Measurements from ENCODE around the gene KRT26.

- TF ChIP-seq, protein P1, sequence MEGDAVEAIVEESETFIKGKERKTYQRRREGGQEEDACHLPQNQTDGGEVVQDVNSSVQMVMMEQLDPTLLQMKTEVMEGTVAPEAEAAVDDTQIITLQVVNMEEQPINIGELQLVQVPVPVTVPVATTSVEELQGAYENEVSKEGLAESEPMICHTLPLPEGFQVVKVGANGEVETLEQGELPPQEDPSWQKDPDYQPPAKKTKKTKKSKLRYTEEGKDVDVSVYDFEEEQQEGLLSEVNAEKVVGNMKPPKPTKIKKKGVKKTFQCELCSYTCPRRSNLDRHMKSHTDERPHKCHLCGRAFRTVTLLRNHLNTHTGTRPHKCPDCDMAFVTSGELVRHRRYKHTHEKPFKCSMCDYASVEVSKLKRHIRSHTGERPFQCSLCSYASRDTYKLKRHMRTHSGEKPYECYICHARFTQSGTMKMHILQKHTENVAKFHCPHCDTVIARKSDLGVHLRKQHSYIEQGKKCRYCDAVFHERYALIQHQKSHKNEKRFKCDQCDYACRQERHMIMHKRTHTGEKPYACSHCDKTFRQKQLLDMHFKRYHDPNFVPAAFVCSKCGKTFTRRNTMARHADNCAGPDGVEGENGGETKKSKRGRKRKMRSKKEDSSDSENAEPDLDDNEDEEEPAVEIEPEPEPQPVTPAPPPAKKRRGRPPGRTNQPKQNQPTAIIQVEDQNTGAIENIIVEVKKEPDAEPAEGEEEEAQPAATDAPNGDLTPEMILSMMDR (IDR thresholded peaks at IDR 0.05): no peak
- TF ChIP-seq POLR2AphosphoS5 (IDR thresholded peaks at IDR 0.05): no peak
- no peak for TF ChIP-seq EP300 (IDR thresholded peaks at IDR 0.05)
These were observed 45.2 kb upstream of the KRT26 start for GRCh38 chr17:40817103-40817682.

Data from stomach (tissue), 4 donors.